HG03139 (cell line): ENCODE results near the gene EXD3.
A peak's percentile ranks its signal among the peaks of the same experiment; 100 is the strongest.
"Not testable (repeated sequence)": the region's sequence is repeated elsewhere in the genome, so short reads cannot be mapped to it uniquely, and the experiment has no call there.

Source experiments
- ATAC-seq: cut with Tn5 transposase; IDR thresholded peaks from one replicate; pipeline ENCODE4 v1.9.1; 2021; ENCODE audit not compliant: unreplicated experiment

EXD3 gene

DNA sequence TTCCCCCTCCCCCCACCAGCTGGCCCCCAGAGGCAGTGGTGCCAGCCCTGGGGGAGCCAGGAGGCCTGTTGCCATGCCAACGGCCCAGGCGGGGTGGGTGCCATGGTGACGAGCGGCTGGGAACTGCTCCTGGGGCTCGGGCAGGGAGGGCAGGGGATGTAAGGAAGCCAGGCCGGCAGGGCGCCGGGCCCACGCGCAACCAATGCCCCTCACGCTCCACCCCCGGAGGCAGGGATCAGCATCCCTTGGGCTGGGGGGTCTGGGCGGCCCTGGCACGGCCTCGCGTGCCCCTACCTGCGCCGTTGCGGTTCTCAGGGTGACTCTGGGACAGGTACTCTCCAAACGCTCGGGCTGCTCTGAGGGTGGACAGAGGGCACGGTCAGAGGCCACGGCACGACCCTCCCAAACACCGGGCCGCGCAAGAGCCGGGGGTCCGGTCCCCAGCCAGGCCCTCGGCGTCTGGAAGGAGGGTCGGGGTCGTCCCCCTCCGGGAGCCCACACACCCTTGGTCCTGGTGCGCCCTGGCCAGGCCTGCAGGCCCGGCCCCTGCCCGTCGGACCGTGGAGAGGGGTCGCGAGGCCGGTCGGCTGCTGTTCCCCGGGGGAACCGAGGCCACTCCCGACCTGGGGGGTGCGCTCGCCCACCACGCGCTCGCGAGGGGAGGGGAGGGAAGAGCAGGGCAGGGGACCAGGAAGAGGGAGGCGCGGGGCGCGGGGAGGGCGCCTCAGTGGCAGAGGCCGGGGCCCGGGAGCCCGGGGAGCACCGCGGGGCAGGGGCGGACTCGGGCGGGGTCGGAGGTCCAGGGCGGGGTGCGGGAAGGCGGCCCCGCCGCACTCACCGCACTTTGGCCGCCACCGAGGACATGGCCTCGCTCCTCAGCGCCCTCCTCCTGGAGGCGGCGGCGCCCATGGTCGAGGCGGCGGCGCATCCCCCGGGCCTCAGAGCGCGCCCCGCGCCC is 35.5 kb upstream of the EXD3 start:
- peak; percentile 2 for ATAC-seq

DNA sequence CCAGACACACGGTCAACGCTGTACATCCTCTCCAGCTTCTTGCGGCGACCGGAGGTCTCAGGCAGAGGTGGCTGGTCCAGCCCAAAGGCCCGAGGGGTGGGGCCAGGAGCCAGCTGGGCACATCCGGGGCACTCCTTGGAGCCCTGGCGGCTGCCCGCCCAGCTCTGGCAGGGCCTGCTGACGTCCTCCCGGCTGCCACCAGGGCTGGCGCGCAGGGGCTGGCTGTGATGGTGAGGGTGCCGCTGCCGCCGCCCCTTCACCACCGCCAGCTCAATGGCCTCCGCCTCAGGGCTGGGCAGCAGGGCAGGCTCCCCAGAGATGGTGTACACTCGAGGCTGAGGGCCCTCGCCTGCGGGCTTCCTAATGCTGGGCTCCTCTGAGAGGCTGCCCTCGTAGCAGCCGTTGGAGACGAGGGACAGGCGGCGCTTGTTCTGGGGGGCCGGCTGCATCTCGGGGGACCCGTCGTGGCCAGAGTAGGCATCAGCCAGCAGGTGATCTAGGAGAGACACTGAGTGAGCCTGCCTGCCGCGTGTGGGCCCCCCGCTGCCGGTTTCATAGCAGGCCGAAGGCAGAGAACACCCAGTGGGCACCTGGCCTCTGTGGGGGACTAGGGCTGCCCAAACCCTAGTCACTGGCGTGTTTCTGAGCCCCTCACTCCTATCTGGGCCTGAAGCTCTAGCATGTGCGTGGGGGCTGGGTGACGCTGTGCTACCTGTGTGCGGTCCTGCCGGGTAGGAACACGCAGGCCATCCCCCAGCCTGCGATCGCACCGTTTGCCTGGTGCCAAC is 34.6 kb upstream of the EXD3 start:
- ATAC-seq: no peak

DNA sequence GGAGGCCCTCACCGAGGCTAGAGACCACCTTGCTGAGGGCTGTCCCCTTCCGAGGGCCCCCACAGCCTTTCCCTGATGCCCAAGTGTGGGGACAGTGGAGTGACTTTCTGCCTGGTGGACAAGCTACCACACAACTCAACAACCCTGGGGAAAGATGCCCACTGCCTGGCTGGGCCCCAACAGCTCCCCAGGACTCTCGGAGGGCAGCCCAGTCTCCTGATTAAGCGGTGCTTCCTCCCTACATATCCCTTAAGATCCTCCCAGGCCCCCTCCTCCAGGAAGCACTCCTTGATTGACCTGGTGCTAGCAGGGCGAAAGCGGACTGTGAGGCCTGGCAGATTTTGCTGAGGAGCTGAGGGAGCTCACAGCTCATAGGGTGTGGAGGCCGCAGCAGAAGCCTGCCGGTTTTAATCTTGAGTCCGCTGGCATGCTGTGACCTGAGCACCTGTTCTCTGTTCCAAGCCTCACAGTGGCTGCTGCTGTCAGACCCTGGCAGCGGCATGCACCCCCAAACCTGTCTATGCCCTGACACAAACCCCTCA is 34.0 kb upstream of the EXD3 start:
- ATAC-seq: no peak

DNA sequence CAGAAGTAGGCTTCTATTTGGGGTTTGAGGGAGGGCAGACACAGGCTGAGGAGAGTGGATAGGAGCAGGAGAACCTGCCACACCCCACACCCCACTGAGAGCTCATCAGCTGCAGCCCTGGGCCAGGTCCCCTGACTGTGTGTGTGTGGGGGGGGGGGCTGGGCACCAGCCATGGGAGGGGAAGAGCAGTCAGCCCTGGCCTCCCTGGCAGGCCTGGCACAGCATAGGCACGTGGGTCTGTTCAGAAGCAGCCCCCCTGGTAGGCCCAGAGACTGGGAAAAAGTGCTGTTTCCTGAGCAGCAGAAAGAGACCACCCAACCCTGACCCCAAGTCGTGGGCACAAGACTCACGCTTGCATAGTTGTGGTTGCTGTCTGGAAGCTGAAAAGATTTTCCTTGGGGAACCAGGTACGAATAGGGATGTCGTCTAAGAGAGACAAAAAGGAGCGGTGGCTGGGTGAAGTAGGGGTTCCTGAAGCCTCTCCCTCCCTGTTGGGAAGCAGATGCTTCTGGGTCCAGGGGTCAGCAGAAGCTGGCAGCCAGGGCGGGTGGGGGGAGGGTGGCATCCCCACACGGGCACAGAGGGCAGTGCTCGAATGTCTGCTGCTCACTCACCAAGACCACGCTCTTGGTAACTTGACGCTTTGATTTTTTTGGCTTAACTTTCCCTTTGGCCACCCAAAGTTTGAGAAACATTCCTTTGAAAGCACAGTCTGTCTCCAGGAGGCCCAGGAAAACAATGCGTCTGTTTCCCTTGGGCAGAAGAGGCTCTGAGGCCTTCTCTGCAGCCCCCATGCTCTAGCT is 33.3 kb upstream of the EXD3 start:
- no peak for ATAC-seq

DNA sequence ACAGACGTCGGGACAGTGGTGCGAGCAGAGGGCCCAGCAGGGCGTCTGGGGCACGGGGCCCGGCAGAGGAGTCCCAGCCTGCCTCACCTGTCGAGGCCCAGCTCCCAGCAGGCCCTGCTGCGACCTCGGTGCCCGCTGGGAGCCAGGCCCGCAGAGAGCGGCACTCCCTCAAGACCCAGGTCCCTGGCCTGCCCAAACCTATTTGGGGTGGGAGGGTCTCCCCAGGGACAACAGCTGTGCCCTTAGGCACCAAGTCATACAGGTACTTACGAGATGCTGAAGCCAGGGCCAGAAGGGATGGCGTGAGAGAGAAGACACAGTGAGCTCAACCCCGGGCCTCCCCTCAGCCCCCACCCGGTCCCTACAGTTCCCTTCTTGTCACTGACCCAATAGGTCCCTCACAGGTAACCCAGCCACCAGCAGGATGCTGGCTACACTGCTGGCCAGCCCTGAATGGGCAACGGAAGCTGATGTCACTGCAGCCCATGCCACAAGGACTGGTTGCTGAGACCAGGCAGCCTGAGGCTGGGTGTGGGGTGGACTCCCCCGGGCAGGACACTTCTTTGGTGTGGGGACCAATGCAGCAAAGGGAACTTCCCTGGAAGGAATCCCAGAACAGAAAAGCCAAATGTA is 32.5 kb upstream of the EXD3 start:
- no peak for ATAC-seq

DNA sequence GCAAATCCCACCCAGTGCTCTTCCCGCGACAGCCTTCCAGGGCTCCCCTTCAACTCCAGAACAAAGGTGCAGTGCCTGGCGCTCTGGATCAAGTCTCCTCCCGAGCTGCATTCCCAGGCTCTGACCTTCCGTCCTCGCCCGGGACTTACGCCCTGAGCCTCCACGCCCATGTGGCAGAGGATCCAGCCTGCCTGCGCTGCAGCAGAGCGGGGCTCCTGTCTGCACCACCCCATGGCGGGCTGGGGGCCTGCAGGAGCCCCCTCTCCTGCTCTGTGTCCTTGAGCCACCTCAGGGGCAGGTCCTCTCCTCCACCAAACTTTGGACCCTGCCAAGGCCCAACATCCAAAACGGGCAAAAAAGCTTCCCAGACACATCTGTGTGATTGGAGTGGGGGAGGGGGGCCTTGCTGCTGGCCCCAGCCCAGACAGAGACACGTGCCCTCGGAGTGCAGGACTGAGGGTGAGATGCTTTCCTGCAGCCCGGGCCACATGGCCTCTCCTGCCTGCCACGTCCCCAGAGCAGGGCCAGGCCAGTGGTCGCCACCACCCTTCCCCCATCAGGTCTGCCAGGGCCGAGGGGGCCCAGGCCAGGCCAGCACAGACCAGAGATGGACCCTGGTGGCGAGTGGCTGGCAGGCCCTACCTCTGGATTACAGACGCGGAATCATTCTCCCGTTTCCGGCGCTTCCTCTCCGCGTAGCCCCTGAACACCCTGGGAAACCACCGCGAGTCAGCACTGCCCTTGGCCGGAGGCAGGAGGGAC is 31.8 kb upstream of the EXD3 start:
- ATAC-seq: no peak

DNA sequence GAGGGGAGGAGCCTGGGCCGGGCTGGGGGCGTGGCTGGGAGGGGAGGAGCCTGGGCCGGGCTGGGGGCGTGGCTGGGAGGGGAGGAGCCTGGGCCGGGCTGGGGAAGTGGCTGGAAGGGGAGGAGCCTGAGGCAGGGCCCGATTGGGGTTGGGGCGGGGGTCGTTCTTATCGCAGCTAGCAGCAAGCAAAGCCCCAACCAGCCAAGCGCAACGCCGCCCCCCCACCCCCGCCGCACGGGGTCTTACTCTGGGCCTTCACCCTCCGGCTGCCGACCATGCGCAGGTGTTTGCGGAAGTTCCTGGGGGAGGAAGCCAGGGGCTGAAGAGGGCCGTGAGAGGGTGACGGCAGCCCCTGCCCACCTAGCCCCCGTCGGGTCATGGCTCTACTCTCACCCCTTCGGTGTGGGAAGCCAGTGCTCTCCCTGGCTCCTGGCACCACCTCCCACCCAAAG is 31.2 kb upstream of the EXD3 start:
- no peak for ATAC-seq

DNA sequence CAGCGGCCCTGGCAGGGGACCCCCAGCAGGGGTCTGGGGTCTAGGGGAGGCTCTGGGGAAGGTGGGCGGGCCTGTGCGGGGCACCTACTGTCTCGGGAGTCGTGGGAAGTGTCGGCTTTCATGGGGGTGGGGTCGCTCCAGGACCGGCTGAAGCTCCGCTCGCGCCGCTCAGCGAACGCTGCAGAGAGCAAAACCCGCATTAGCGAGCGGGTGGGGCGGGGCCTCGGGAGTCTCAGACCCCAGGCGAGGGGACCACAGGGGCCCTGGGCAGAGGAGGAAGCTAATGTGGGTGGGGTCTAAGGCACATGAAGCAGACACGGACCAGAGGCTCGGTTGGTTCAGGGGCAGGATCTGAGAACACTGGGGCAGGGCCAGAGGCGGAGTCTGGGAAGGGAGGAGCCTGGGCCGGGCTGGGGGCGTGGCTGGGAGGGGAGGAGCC is 30.7 kb upstream of the EXD3 start:
- peak; percentile 47 for ATAC-seq

DNA sequence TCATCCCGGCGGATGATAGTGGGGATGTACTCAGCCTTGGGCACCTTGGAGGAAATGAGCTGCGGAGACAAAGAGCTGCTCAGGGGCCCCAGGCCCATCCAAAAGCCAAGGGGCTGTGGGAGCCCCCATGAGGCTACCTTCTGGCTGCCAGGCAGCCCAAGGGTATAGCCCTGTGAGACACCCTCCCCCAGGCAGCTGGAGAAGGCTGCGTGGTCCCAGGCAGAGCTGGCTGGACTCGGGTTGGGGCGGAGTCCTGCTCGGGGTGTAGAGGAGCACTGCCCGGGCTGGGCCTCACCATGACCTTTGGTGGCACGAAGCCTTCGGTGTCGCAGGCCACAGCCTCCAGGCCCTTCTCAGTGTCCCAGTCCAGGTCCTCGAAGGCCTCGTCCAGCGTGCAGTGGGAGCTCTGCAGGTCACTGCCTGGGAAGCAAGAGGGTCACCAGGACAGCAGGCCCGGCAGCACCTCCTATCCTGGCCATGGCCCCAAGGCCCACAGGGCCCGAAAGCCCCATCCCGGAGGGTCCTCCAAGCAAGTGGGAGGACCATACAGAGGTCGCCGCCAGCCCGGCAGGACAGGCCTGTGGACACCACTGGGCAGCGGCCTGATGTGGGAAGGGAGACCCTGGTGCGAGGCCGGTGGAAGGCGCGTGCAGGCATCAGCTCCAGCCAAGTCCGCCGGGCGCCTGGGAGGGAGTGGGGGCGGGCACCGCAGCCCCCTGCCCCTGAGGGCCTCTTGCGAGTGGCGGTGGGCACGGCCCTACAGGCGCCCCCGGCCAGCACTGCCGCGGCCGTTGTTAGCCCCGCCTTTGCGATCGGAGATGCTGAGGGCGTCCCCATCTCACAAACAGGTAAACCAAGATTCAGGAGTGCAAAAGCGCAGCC is 30.0 kb upstream of the EXD3 start:
- no peak for ATAC-seq

DNA sequence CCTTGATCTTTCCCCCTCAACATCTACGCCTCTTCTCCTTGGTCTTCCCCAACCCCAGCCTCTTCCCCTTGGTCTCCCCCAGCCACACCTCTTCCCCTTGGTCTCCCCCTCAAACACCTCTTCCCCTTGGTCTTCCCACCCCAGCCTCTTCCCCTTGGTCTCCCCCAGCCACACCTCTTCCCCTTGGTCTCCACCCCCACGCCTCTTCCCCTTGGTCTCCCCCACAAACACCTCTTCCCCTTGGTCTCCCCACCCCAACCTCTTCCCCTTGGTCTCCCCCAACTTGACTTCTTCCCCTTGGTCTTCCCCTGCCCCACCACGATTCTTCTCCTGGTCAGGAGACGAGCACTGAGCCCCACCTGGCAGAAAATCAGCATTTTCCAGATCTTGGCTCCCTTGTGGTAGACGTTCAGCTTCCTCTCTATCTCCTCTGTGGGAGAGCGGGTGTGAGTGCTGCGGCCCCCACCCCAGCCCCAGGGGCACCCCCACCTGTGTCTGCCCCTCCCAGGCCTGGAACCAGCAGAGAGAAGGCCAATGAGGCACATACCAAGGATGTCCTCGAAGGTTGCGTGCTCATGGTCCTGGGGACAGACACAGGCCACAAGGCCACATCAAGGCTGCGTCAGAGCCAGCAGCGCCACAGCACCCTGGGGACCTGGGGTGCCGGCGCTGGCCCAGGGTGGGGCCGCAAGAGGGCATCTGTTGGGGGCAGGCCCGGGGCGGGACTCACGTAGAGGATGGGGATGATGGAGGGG is 29.2 kb upstream of the EXD3 start:
- ATAC-seq: no peak

DNA sequence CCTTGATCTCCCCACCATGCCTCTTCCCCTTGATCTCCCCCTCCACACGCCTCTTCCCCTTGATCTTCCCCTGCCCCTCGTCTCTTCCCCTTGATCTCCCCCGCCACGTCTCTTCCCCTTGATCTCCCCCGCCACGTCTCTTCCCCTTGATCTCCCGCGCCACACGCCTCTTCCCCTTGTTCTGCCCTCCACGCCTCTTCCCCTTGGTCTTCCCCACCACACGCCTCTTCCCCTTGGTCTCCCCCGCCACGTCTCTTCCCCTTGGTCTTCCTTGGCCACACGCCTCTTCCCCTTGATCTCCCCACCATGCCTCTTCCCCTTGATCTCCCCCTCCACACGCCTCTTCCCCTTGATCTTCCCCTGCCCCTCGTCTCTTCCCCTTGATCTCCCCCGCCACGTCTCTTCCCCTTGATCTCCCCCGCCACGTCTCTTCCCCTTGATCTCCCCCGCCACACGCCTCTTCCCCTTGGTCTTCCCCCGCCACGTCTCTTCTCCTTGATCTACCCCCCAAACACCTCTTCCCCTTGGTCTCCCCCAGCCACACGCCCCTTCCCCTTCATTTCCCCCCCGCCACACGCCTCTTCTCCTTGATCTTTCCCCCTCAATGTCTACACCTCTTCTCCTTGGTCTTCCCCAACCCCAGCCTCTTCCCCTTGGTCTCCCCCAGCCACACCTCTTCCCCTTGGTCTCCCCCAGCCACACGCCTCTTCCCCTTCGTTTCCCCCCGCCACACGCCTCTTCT is 28.5 kb upstream of the EXD3 start:
- ATAC-seq: not testable (repeated sequence)

DNA sequence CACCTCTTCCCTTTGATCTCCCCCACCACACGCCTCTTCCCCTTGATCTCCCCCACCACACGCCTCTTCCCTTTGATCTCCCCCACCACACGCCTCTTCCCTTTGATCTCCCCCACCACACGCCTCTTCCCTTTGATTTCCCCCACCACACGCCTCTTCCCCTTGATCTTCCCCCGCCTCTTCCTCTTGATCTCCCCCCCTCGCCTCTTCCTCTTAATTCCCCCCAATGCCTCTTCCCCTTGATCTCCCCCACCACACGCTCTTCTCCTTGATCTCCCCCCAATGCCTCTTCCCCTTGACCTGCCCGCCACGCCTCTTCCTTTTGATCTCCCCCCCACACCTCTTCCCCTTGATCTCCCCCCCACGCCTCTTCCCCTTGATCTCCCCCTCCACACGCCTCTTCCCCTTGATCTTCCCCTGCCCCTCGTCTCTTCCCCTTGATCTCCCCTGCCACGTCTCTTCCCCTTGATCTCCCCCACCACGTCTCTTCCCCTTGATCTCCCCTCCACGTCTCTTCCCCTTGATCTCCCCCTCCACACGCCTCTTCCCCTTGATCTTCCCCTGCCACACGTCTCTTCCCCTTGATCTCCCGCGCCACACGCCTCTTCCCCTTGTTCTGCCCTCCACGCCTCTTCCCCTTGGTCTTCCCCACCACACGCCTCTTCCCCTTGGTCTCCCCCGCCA is 27.7 kb upstream of the EXD3 start:
- not testable (repeated sequence) for ATAC-seq

DNA sequence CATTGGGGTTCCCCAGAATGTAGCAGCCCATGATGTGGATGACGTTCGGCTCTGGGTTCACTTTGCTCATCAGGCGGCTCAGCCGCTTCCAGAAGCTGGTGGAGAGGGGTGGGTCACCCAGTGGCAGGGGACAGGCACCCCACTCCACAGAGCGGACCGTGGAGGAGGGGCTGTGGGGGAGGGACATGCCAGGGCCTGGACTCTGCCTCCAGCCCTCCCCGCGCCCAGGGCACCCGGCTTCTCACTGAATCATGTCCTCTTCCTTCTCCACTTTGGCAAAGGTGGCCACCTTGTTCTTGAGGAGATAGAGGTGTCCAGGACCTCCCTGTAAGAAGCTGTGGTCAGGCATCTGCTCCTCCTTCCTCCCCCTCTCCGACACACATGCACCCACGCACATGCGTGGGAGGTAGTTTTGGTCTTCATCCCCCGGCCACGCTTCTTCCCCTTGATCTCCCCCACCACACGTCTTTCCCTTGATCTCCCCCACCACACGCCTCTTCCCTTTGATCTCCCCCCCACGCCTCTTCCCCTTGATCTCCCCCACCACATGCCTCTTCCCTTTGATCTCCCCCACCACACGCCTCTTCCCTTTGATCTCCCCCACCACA is 27.1 kb upstream of the EXD3 start:
- ATAC-seq: no peak

DNA sequence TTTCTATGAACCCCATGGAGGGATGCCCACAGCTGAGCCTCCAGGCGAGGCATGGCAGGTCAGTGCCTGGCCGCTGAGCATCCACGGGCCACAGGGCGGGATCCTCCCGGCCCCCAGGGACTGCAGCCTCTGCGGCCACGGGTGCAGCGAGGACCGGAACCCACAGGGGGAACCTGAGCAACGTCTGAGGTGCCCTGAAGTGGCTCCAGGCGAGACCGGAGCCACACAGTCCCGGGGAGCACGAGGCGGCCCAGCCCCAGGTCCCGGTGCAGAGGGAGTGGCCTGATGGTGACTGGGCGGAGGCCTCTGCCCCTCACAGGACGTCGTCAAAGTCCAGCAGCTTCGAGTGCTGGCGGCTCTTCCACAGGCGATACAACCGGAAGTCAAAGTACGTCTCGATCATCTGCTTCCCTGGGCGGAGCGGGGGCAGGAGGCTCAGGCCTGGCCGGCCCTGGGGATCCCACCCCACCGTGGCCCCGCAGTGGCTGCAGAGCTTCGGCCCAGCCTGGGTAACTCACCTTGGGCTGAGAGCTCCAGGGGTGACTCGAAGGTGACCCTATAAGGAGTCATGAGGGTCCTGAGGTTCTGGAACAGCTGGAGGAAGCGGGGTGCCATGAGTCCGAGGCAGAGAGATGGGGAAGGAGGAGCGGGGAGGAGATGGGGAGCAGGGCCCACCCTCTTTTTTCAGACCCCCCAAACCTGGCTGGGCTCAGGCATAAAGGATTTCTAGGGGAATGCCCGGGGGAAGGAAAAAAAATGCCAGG is 26.3 kb upstream of the EXD3 start:
- no peak for ATAC-seq

DNA sequence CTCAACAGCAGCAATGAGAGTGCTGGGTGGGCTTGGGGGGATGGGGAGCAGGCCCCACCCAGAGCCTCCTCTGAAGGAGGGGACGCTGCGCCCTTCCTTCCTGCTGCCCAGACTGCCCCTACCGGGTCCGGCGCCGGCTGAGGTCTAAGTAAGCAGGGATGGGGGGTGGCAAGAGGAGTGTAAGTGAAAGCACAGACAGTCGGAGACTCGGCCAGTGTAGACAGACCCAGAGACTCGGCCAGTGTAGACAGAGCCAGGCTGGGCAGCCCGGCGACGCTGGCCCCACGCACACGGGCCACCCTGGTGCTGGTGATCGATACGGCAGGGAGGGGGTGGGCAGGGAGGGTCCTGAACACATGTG is 25.6 kb upstream of the EXD3 start:
- ATAC-seq: no peak
